Endothelial cell of umbilical vein (primary cell): ENCODE results near the gene LATS1.

ENCODE experiments used
- CTCF ChIP-seq, 2 donors: IDR thresholded peaks; 1 replicate in 1 of 2; 2 replicates in 1 of 2; pipeline ENCODE4 v1.5.1; 2011; ENCODE audit warnings: low read length in 2 of 2, mild to moderate bottlenecking in 2 of 2, moderate library complexity in 2 of 2, control low read depth in 1 of 2, inconsistent platforms in 1 of 2, low read depth in 1 of 2; ENCODE audit not compliant: insufficient read depth in 1 of 2; ENCODE audit errors: extremely low read depth in 1 of 2
- JUN ChIP-seq: IDR thresholded peaks from 2 replicates; pipeline ENCODE4 v1.6.1; 2011; ENCODE audit warnings: borderline replicate concordance, low read depth; ENCODE audit not compliant: insufficient read length, insufficient read depth
- MAX ChIP-seq: IDR thresholded peaks from 2 replicates; pipeline ENCODE4 v1.6.1; 2011; ENCODE audit not compliant: insufficient read depth, insufficient read length
- MYC ChIP-seq: IDR thresholded peaks from one replicate; pipeline ENCODE4 v1.6.1; 2011; ENCODE audit warnings: mild to moderate bottlenecking, low read depth, low read length
- POLR2A ChIP-seq: IDR thresholded peaks from 2 replicates; pipeline ENCODE4 v1.6.1; 2012; ENCODE audit warnings: low read depth, mild to moderate bottlenecking, control low read depth, low read length
- POLR2AphosphoS5 ChIP-seq: IDR thresholded peaks from 2 replicates; pipeline ENCODE4 v1.6.1; 2012; ENCODE audit warnings: low read depth, mild to moderate bottlenecking, control low read depth, low read length, moderate library complexity; ENCODE audit not compliant: insufficient read depth

GRCh38 chr6:149686230-149686629 is 31.7 kb downstream of the LATS1 start:
- TF ChIP-seq CTCF (IDR thresholded peaks at IDR 0.05; ENCODE audit: extremely low read depth in 1 of 2, insufficient read depth in 1 of 2, low read depth in 1 of 2, low read length in 2 of 2) (no peak), MYC (no peak), POLR2A (no peak), POLR2AphosphoS5 (no peak), JUN (no peak), MAX (no peak)
